GM12878 (cell line): ENCODE data around the gene DYNC1H1. TPM values are rescaled to one million over a fixed set of nuclear protein-coding genes. Genes with fewer than 3 reads are reported as not detected.

Experiments used
- ATAC-seq: fragments of 200-7000 bp; cut with Tn5 transposase; 3 replicates; pipeline ENCODE4 v1.9.1; 2020; ENCODE audit warnings: mild to moderate bottlenecking, moderate library complexity
- BruUV-seq: library from RNA; stranded (reverse); fragments of 400-500 nt; replicated peaks from 2 replicates; lab custom pipeline; 2021; lab: Mats Ljungman, UMichigan
- CTCF ChIA-PET: fragments of 300-600 bp; sonication (Branson Sonifier 250); formaldehyde crosslinking; extraction: SDS; loops from one replicate; lab custom pipeline; 2021; ENCODE audit warnings: inconsistent platforms; lab: Yijun Ruan, JAX
- POLR2A ChIA-PET: fragments of 350-600 bp; formaldehyde crosslinking; extraction: SDS; loops from one replicate; lab custom pipeline; 2021; ENCODE audit warnings: inconsistent platforms; lab: Charles Lee
- RAD21 ChIA-PET: fragments of 300-600 bp; sonication (Branson Sonifier 250); formaldehyde crosslinking; loops from one replicate; lab custom pipeline; 2023; ENCODE audit warnings: antibody characterized with exemption; ENCODE audit not compliant: unreplicated experiment; lab: Charles Lee
- SMC1A ChIA-PET: fragments of 300-600 bp; sonication (Branson Sonifier 250); formaldehyde crosslinking; loops from one replicate; lab custom pipeline; 2023; ENCODE audit not compliant: unreplicated experiment, uncharacterized antibody; lab: Charles Lee
- DNase-seq: peaks from one replicate; pipeline ENCODE4 v3.0.0-alpha.2; 2011; ENCODE audit warnings: low read depth, low spot score
- FAIRE-seq: peaks from 3 replicates; lab custom pipeline; 2011; peaks lifted over from hg19 to GRCh38; lab: Jason Lieb, UNC
- H2AFZ ChIP-seq: 2 replicates; pipeline ENCODE4 v1.6.0; 2011; ENCODE audit warnings: low read depth, low read length, control low read depth; ENCODE audit not compliant: control insufficient read depth
- H3K27ac ChIP-seq: 2 replicates; pipeline ENCODE4 v1.5.1; 2011; ENCODE audit warnings: control low read depth; ENCODE audit not compliant: control insufficient read depth, insufficient read depth
- H3K27me3 ChIP-seq, 2 experiments: replicated peaks in 1 of 2; 2 replicates each; pipeline versions ENCODE4 v1.6.0 to v1.6.1; 2011; ENCODE audit warnings: low read length in 1 of 2; ENCODE audit not compliant: control insufficient read depth in 2 of 2, insufficient read depth in 2 of 2
- H3K36me3 ChIP-seq, 2 experiments: 2 replicates each; pipeline ENCODE4 v1.5.1; 2011; ENCODE audit warnings: low read length in 1 of 2; ENCODE audit not compliant: control insufficient read depth in 2 of 2, insufficient read depth in 2 of 2
- H3K4me1 ChIP-seq: 2 replicates; pipeline ENCODE4 v1.6.1; 2011; ENCODE audit warnings: mild to moderate bottlenecking, low read length, moderate library complexity, mixed read lengths; ENCODE audit not compliant: control insufficient read depth, insufficient read depth
- H3K4me2 ChIP-seq: 2 replicates; pipeline ENCODE4 v1.6.0; 2011; ENCODE audit warnings: control low read depth; ENCODE audit not compliant: control insufficient read depth, insufficient read depth
- H3K4me3 ChIP-seq: fragments of 200-600 bp; sonication (generic); 2 replicates; pipeline ENCODE4 v1.5.1; 2016
- H3K79me2 ChIP-seq: 2 replicates; pipeline ENCODE4 v1.6.0; 2011; ENCODE audit warnings: low read length; ENCODE audit not compliant: control insufficient read depth, insufficient read depth
- H3K9ac ChIP-seq: 2 replicates; pipeline ENCODE4 v1.8.0; 2011; ENCODE audit warnings: low read length, control low read depth, mixed read lengths; ENCODE audit not compliant: control insufficient read depth, insufficient read depth
- H3K9me3 ChIP-seq: replicated peaks from 3 replicates; pipeline ENCODE4 v1.5.1; 2011; ENCODE audit warnings: mild to moderate bottlenecking, low read length; ENCODE audit not compliant: control insufficient read depth, insufficient read depth
- H4K20me1 ChIP-seq: 2 replicates; pipeline ENCODE4 v1.6.0; 2011; ENCODE audit not compliant: control insufficient read depth, insufficient read depth
- CBFB ChIP-seq: IDR thresholded peaks from 2 replicates; pipeline ENCODE4 v1.6.1; 2016; ENCODE audit warnings: antibody characterized with exemption, low read depth
- FOXK2 ChIP-seq: fragments of 450-650 bp; IDR thresholded peaks from 2 replicates; pipeline ENCODE4 v1.6.1; 2017; ENCODE audit warnings: mild to moderate bottlenecking, moderate library complexity
- MEF2A ChIP-seq: IDR thresholded peaks from 2 replicates; pipeline ENCODE4 v1.6.1; 2011; ENCODE audit warnings: low read depth, mild to moderate bottlenecking, low read length, moderate library complexity; ENCODE audit not compliant: insufficient read depth
- NBN ChIP-seq: fragments of 450-650 bp; IDR thresholded peaks from 2 replicates; pipeline ENCODE4 v1.6.1; 2016
- NFYA ChIP-seq: IDR thresholded peaks from 2 replicates; pipeline ENCODE4 v1.6.1; 2011; ENCODE audit warnings: low read depth, mild to moderate bottlenecking, low read length, improper control_type of control experiment, borderline replicate concordance
- PML ChIP-seq: IDR thresholded peaks from 2 replicates; pipeline ENCODE4 v1.6.1; 2012; ENCODE audit warnings: low read length, inconsistent platforms
- SP1 ChIP-seq: IDR thresholded peaks from one replicate; pipeline ENCODE4 v1.6.1; 2011; ENCODE audit warnings: low read depth, low read length
- SPI1 ChIP-seq: IDR thresholded peaks from 2 replicates; pipeline ENCODE4 v1.6.1; 2011; ENCODE audit warnings: low read depth, mild to moderate bottlenecking, low read length, moderate library complexity, borderline replicate concordance; ENCODE audit not compliant: insufficient read depth
- STAT1 ChIP-seq: fragments of 450-650 bp; conservative IDR thresholded peaks from 2 replicates; pipeline ENCODE4 v1.6.1; 2014; ENCODE audit warnings: antibody characterized with exemption, mild to moderate bottlenecking
- ZBTB33 ChIP-seq: fragments of 450-650 bp; IDR thresholded peaks from 2 replicates; pipeline ENCODE4 v1.6.1; 2017; ENCODE audit warnings: mild to moderate bottlenecking
- ZBTB40 ChIP-seq: fragments of 450-650 bp; IDR thresholded peaks from 2 replicates; pipeline ENCODE4 v1.6.1; 2016; ENCODE audit warnings: mild to moderate bottlenecking, moderate library complexity, borderline replicate concordance
- ZZZ3 ChIP-seq: IDR thresholded peaks from 2 replicates; pipeline ENCODE4 v1.6.1; 2011; ENCODE audit warnings: low read depth; ENCODE audit not compliant: control insufficient read depth, insufficient read length
- WGBS: methylation state at CpG from one replicate; pipeline ENCODE4 v1.1.6; 2016; ENCODE audit warnings: low lambda C conversion rate; ENCODE audit not compliant: insufficient replicate concordance, insufficient coverage; ENCODE audit errors: missing lambda C conversion rate; 5-methylcytosine and 5-hydroxymethylcytosine counted together
- in situ Hi-C: fragments of 300-500 bp; cut with MboI; formaldehyde crosslinking; loops from 9 replicates; pipeline ENCODE4 v1.14.3; 2018; ENCODE audit warnings: mixed read lengths
- intact Hi-C: fragments of 100-400 bp; cut with micrococcal nuclease; formaldehyde crosslinking; loops from one replicate; pipeline ENCODE4 v1.14.2; 2022; ENCODE audit not compliant: unreplicated experiment
- polyA plus RNA-seq, 11 experiments: library from polyadenylated mRNA; depleted of rRNA in 4 of 11; unstranded in 6 of 11; stranded (reverse) in 5 of 11; fragments of >200 nt; fragmentation: Nextera tagmentation in 4 of 11; fragmentation: Illumina TruSeq in 1 of 11; extraction: Ambion mirVana in 4 of 11; extraction: Trizol in 1 of 11; gene quantifications; 1 replicate in 1 of 11; 2 replicates in 10 of 11; pipeline versions ENCODE4 v1.2.1 to v1.2.3, GENCODE V29; 2011 to 2016; ENCODE audit warnings: inconsistent platforms in 2 of 11, missing spikeins in 2 of 11, low read depth in 1 of 11
- total RNA-seq, 4 experiments: library from RNA; depleted of rRNA in 3 of 4; stranded (reverse); fragments of >200 nt in 3 of 4; fragmentation: Illumina TruSeq in 1 of 4; extraction: Trizol in 1 of 4; gene quantifications; 2 replicates each; pipeline versions ENCODE4 v1.2.1 to v1.2.3, GENCODE V29; 2013 to 2021

Gene DYNC1H1
- total and polyA plus RNA-seq, 10 of the 15 experiments (the other 5 are each of a cell fraction or from before 2014, with no cell fraction given), result 38.4 to 291 (median 111) TPM

DNA sequence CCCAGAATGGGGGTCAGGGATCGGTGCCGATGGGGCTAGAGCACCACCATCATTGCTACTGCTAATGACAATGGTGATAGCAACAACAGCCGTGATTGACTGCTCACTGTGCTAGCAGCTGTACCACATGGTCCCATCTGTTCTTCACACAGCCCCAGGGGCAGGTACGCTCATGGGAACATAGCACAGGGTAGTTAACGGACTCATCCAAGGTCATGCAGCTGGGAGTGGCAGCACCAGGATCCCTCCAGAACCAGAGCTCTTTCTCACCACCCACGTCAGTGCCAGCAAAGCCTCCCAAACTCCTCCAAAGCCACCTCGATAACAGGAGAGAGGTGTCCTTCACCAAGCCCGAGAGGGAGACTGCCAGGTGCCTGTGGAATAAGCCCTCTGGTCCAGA lies 11.2 kb upstream of the DYNC1H1 start:
- Histone ChIP-seq H3K27me3 (no peaks in the 10 kb centered on the region), H3K79me2 (peaks cover 10% of the 10 kb centered on the region), H3K27ac (no peak overlapping the region), H3K9me3 (no peaks in the 10 kb centered on the region), H2AFZ (no peak overlapping the region), H3K9ac (no peak overlapping the region), H4K20me1 (no peaks in the 10 kb centered on the region), H3K4me1 (peaks cover 2% of the 10 kb centered on the region; the same call in 1 of the 2 replicates), H3K36me3 (no peaks in the 10 kb centered on the region), H3K4me3 (no peak overlapping the region), H3K4me2 (no peak overlapping the region)
- ChIA-PET SMC1A (interaction anchor here (0.7 to 1.0 kb wide), 3 partner anchors 109 to 361 kb away, joined by 3 to 4 read pairs (median 4); no protein-coding TSS in a partner anchor), CTCF (interaction anchor here (1.1 to 10.0 kb wide), 4 partner anchors 109 to 362 kb away, joined by 3 to 80 read pairs (median 6); no protein-coding TSS in a partner anchor), POLR2A (interaction anchor here (0.7 kb wide), 1 partner anchor 49 kb away, joined by 3 read pairs; no protein-coding TSS in a partner anchor), RAD21 (interaction anchor here (1.1 to 1.4 kb wide), 2 partner anchors 109 to 144 kb away, joined by 3 read pairs; no protein-coding TSS in a partner anchor)
- in situ Hi-C loops, result no loop called here
- intact Hi-C loops, result no loop called here
- no TSS peak for BruUV-seq
- FAIRE-seq, result no peak
- no peak for ATAC-seq
- TF ChIP-seq STAT1 (no peak), SP1 (no peak), NFYA (no peak), FOXK2 (no peak)
- 71% methylated on average over 8 of the region's 8 CpGs for WGBS
- no peak for DNase-seq

GRCh38 chr14:101954501-101954900 lies 9.9 kb upstream of the DYNC1H1 start:
- ChIA-PET RAD21 (no interaction called here), CTCF (interaction anchor here (2.0 to 10.0 kb wide), 2 partner anchors 185 to 248 kb away, joined by 9 to 80 read pairs; no protein-coding TSS in a partner anchor), SMC1A (interaction anchor here (0.9 kb wide), 1 partner anchor 183 kb away, joined by 4 read pairs; no protein-coding TSS in a partner anchor), POLR2A (no interaction called here)
- intact Hi-C loops (no loop called here), in situ Hi-C loops (no loop called here)
- Histone ChIP-seq H3K4me1 (no peaks in the 10 kb centered on the region), H3K4me2 (no peak overlapping the region), H3K9me3 (no peaks in the 10 kb centered on the region), H3K9ac (no peak overlapping the region), H3K4me3 (no peak overlapping the region), H3K27me3 (no peaks in the 10 kb centered on the region), H3K27ac (no peak overlapping the region), H2AFZ (no peak overlapping the region), H3K79me2 (no peaks in the 10 kb centered on the region; the same call in 1 of the 2 replicates), H3K36me3 (no peaks in the 10 kb centered on the region), H4K20me1 (no peaks in the 10 kb centered on the region)
- DNase-seq (no peak), FAIRE-seq (no peak), ATAC-seq (no peak)
- WGBS, result 79% methylated on average over 6 of the region's 6 CpGs
- no TSS peak for BruUV-seq
- TF ChIP-seq ZBTB33 (no peak), PML (no peak), ZBTB40 (no peak), CBFB (no peak), NBN (no peak), MEF2A (no peak), SPI1 (no peak), ZZZ3 (no peak)
